PFSK-1 (cell line): ENCODE data around the gene ZC3H18.

Source experiments
- FOXP2 ChIP-seq: optimal IDR thresholded peaks from 2 replicates; pipeline ENCODE3; 2011; ENCODE audit warnings: borderline replicate concordance, control low read depth, inconsistent platforms; ENCODE audit not compliant: insufficient read depth; ENCODE audit errors: extremely low read length, extremely low read depth
- POLR2AphosphoS5 ChIP-seq: IDR thresholded peaks from 2 replicates; pipeline ENCODE4 v1.6.1; 2012; ENCODE audit warnings: low read depth, mild to moderate bottlenecking, control low read depth, low read length, moderate library complexity
- TAF1 ChIP-seq: IDR thresholded peaks from 2 replicates; pipeline ENCODE4 v1.6.1; 2012; ENCODE audit warnings: low read length, control low read depth, borderline replicate concordance; ENCODE audit not compliant: insufficient read depth
- TF ChIP-seq, protein P1 (sequence below), 2 experiments: IDR thresholded peaks; 2 replicates each; pipeline versions ENCODE4 v1.6.1 to v1.8.0; 2011 to 2012; ENCODE audit warnings: low read depth in 2 of 2, low read length in 2 of 2, control low read depth in 1 of 2, inconsistent platforms in 1 of 2, mild to moderate bottlenecking in 1 of 2, moderate library complexity in 1 of 2; ENCODE audit not compliant: insufficient read depth in 1 of 2

DNA sequence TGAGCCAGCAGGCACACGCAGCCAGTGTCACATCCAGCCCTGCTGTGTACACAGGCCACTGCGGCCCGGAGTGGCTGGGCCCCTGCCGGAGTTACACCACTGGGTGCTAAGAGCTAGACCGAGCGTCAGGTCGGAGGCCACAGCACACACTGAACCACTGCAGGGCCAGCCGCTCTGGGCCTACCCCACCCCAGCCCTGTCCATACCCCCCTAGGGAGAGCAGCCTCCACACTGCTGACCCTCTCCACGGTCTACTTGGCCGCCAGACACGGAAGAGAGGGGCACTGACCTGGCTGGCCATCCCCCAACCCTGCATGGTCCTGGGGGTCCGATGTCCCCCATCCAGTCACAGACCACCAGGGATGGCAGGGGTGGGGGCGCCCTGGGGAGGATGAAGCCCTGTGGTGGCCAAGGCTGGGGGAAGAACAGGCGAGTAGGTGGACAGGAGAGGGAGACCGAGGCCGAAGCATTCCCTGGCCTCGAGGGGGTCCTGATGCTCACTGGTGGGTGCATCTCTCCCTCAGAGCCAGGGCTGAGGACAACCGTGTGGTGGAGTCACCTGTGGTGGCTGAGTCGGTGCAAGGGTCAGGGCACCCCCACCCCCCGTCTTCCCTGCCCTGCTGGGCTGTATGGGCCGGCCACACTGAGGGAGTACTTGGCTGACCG lies 34.9 kb upstream of the ZC3H18 start:
- TF ChIP-seq POLR2AphosphoS5, result no peak
- TF ChIP-seq, protein P1, sequence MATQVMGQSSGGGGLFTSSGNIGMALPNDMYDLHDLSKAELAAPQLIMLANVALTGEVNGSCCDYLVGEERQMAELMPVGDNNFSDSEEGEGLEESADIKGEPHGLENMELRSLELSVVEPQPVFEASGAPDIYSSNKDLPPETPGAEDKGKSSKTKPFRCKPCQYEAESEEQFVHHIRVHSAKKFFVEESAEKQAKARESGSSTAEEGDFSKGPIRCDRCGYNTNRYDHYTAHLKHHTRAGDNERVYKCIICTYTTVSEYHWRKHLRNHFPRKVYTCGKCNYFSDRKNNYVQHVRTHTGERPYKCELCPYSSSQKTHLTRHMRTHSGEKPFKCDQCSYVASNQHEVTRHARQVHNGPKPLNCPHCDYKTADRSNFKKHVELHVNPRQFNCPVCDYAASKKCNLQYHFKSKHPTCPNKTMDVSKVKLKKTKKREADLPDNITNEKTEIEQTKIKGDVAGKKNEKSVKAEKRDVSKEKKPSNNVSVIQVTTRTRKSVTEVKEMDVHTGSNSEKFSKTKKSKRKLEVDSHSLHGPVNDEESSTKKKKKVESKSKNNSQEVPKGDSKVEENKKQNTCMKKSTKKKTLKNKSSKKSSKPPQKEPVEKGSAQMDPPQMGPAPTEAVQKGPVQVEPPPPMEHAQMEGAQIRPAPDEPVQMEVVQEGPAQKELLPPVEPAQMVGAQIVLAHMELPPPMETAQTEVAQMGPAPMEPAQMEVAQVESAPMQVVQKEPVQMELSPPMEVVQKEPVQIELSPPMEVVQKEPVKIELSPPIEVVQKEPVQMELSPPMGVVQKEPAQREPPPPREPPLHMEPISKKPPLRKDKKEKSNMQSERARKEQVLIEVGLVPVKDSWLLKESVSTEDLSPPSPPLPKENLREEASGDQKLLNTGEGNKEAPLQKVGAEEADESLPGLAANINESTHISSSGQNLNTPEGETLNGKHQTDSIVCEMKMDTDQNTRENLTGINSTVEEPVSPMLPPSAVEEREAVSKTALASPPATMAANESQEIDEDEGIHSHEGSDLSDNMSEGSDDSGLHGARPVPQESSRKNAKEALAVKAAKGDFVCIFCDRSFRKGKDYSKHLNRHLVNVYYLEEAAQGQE (IDR thresholded peaks at IDR 0.05; ENCODE audit: insufficient read depth in 1 of 2, low read depth in 2 of 2, low read length in 2 of 2), result no peak
- no peak for TF ChIP-seq FOXP2
- no peak for TF ChIP-seq TAF1
